NCI-H510A (cell line): Measurements from ENCODE around the gene AR.

Experiments
- DNase-seq: peaks from one replicate; lab custom pipeline; 2025; lab: John Stamatoyannopoulos, UW

Gene AR

GRCh38 chrX:67543818-67544217 is at the start of gene AR:
Gene AR, plus strand, starts transcription at chrX:67544021. Its CDS starts 1,126 bp downstream, at chrX:67545147.
- no peak for DNase-seq

GRCh38 chrX:67500617-67501016 is 43.2 kb upstream of the AR start:
- DNase-seq: no peak

- no peak for DNase-seq
Measured at GRCh38 chrX:67503004-67503403, 40.8 kb upstream of the AR start.

GRCh38 chrX:67503453-67503852 is 40.4 kb upstream of the AR start:
- DNase-seq: no peak

- no peak for DNase-seq
Measured at GRCh38 chrX:67520671-67521070, 23.1 kb upstream of the AR start.

GRCh38 chrX:67523002-67523681 is 20.7 kb upstream of the AR start:
- DNase-seq: no peak

- DNase-seq: no peak
Measured at GRCh38 chrX:67523932-67524331, 19.9 kb upstream of the AR start.

GRCh38 chrX:67524428-67524827 is 19.4 kb upstream of the AR start:
- no peak for DNase-seq

- DNase-seq: no peak
Measured at GRCh38 chrX:67524950-67525691, 18.7 kb upstream of the AR start.

- no peak for DNase-seq
Measured at GRCh38 chrX:67536564-67536963, 7.3 kb upstream of the AR start.

GRCh38 chrX:67538383-67538782 is 5.4 kb upstream of the AR start:
- no peak for DNase-seq

- no peak for DNase-seq
Measured at GRCh38 chrX:67544281-67545035, 637 bp downstream of the AR start.

GRCh38 chrX:67545036-67545821 is 1.4 kb downstream of the AR start:
- DNase-seq: no peak

- no peak for DNase-seq
Measured at GRCh38 chrX:67545893-67546495, 2.2 kb downstream of the AR start.

GRCh38 chrX:67546496-67547423 is 2.9 kb downstream of the AR start:
- no peak for DNase-seq

GRCh38 chrX:67555578-67556203 is 11.9 kb downstream of the AR start:
- DNase-seq: no peak

GRCh38 chrX:67558267-67558666 is 14.4 kb downstream of the AR start:
- DNase-seq: no peak

- no peak for DNase-seq
Measured at GRCh38 chrX:67563469-67564448, 19.9 kb downstream of the AR start.

GRCh38 chrX:67564475-67564874 is 20.7 kb downstream of the AR start:
- no peak for DNase-seq
